HepG2 (cell line): ENCODE data around the gene CST11. TPM values are rescaled to one million over a fixed set of nuclear protein-coding genes. Genes with fewer than 3 reads are reported as not detected.

Source experiments
- ELF4 ChIP-seq: sonication (generic); formaldehyde crosslinking; IDR thresholded peaks from 2 replicates; pipeline ENCODE4 v1.5.0; 2020; ENCODE audit warnings: missing genetic modification reagents, mild to moderate bottlenecking, moderate library complexity, borderline replicate concordance
- JDP2 ChIP-seq: sonication (generic); formaldehyde crosslinking; IDR thresholded peaks from 2 replicates; pipeline ENCODE4 v1.8.1; 2022; ENCODE audit warnings: missing genetic modification reagents, borderline replicate concordance
- JUN ChIP-seq: sonication (generic); formaldehyde crosslinking; IDR thresholded peaks from 2 replicates; pipeline ENCODE4 v1.4.0; 2020; ENCODE audit warnings: mild to moderate bottlenecking, missing genetic modification reagents
- KDM5A ChIP-seq: fragments of 200-600 bp; sonication (generic); IDR thresholded peaks from 2 replicates; pipeline ENCODE4 v1.7.0; 2018; ENCODE audit warnings: antibody characterized with exemption, mild to moderate bottlenecking, low read length, borderline replicate concordance
- MATR3 ChIP-seq: sonication (generic); formaldehyde crosslinking; IDR thresholded peaks from 2 replicates; pipeline ENCODE4 v1.4.0; 2020; ENCODE audit warnings: missing genetic modification reagents
- MED13 ChIP-seq: sonication (generic); formaldehyde crosslinking; IDR thresholded peaks from 2 replicates; pipeline ENCODE4 v1.5.0; 2020; ENCODE audit warnings: missing genetic modification reagents
- MXI1 ChIP-seq: IDR thresholded peaks from 3 replicates; pipeline ENCODE4 v1.6.1; 2012; ENCODE audit warnings: low read depth, low read length, inconsistent platforms, borderline replicate concordance
- MYC ChIP-seq: sonication (generic); formaldehyde crosslinking; IDR thresholded peaks from 2 replicates; pipeline ENCODE4 v1.9.0; 2021; ENCODE audit warnings: missing genetic modification reagents, borderline replicate concordance
- NFATC3 ChIP-seq: sonication (generic); formaldehyde crosslinking; IDR thresholded peaks from 2 replicates; pipeline ENCODE4 v1.5.1; 2020; ENCODE audit warnings: mild to moderate bottlenecking, missing genetic modification reagents
- SIN3B ChIP-seq: fragments of 150-350 bp; IDR thresholded peaks from 2 replicates; pipeline ENCODE4 v1.6.1; 2014; ENCODE audit warnings: low read length
- SMAD3 ChIP-seq: sonication (generic); formaldehyde crosslinking; IDR thresholded peaks from 2 replicates; pipeline ENCODE4 v1.4.0; 2020; ENCODE audit warnings: missing genetic modification reagents
- SNRNP70 ChIP-seq: fragments of 200-400 bp; formaldehyde crosslinking; IDR thresholded peaks from 2 replicates; pipeline ENCODE4 v1.6.1; 2017; ENCODE audit warnings: mild to moderate bottlenecking, low read depth, low read length, moderate library complexity
- SP1 ChIP-seq, 2 experiments: fragments of 450-650 bp in 1 of 2; sonication (generic) in 1 of 2; formaldehyde crosslinking in 1 of 2; IDR thresholded peaks; 2 replicates each; pipeline versions ENCODE4 v1.4.0 to v1.6.1; 2016 to 2020; ENCODE audit warnings: missing genetic modification reagents in 1 of 2
- ZFP37 ChIP-seq: sonication (generic); formaldehyde crosslinking; IDR thresholded peaks from 2 replicates; pipeline ENCODE4 v1.4.0; 2020; ENCODE audit warnings: missing genetic modification reagents, borderline replicate concordance
- ZNF143 ChIP-seq: sonication (generic); formaldehyde crosslinking; IDR thresholded peaks from 2 replicates; pipeline ENCODE4 v1.4.0; 2020; ENCODE audit warnings: missing genetic modification reagents
- ZNF20 ChIP-seq: sonication (generic); formaldehyde crosslinking; IDR thresholded peaks from 2 replicates; pipeline ENCODE4 v1.4.0; 2020; ENCODE audit warnings: mild to moderate bottlenecking, moderate library complexity, missing genetic modification reagents
- ZNF572 ChIP-seq: sonication (generic); formaldehyde crosslinking; IDR thresholded peaks from 2 replicates; pipeline ENCODE4 v1.5.1; 2020; ENCODE audit warnings: mild to moderate bottlenecking, missing genetic modification reagents
- ZNF839 ChIP-seq: sonication (generic); formaldehyde crosslinking; IDR thresholded peaks from 2 replicates; pipeline ENCODE4 v1.4.0; 2020; ENCODE audit warnings: missing genetic modification reagents, mild to moderate bottlenecking, borderline replicate concordance
- polyA plus RNA-seq, 8 experiments: library from polyadenylated mRNA; depleted of rRNA in 3 of 8; stranded (reverse) in 7 of 8; unstranded in 1 of 8; fragments of >200 nt; fragmentation: Illumina TruSeq in 4 of 8; extraction: Trizol in 4 of 8; gene quantifications; 2 replicates each; pipeline versions ENCODE4 v1.2.1 to v1.2.3, GENCODE V29; 2011 to 2016; ENCODE audit warnings: low read depth in 4 of 8, missing spikeins in 1 of 8, mixed read lengths in 1 of 8; ENCODE audit not compliant: insufficient read depth in 1 of 8
- total RNA-seq, 5 experiments: library from RNA; depleted of rRNA; stranded (reverse); fragments of >200 nt; fragmentation: Illumina TruSeq; extraction: Trizol; gene quantifications; 2 replicates each; pipeline ENCODE4 v1.2.3, GENCODE V29; 2016; ENCODE audit warnings: low read depth in 1 of 5
- TF ChIP-seq, protein P1 (sequence below): sonication (generic); formaldehyde crosslinking; IDR thresholded peaks from 2 replicates; pipeline ENCODE4 v1.5.0; 2020; ENCODE audit warnings: mild to moderate bottlenecking, missing genetic modification reagents
- TF ChIP-seq, protein P2 (sequence below): sonication (generic); formaldehyde crosslinking; IDR thresholded peaks from 2 replicates; pipeline ENCODE4 v1.4.0; 2020; ENCODE audit warnings: missing genetic modification reagents
- TF ChIP-seq, protein P3 (sequence below): IDR thresholded peaks from 2 replicates; pipeline ENCODE4 v1.6.1; 2012; ENCODE audit warnings: low read depth, low read length, improper control_type of control experiment
- TF ChIP-seq, protein P4 (sequence below): sonication (generic); formaldehyde crosslinking; IDR thresholded peaks from 2 replicates; pipeline ENCODE4 v1.8.1; 2022; ENCODE audit warnings: mild to moderate bottlenecking, missing genetic modification reagents

Gene CST11
- total and polyA plus RNA-seq, 2 of the 13 experiments (the other 11 are each of a cell fraction or from before 2014, with no cell fraction given): not detected

DNA sequence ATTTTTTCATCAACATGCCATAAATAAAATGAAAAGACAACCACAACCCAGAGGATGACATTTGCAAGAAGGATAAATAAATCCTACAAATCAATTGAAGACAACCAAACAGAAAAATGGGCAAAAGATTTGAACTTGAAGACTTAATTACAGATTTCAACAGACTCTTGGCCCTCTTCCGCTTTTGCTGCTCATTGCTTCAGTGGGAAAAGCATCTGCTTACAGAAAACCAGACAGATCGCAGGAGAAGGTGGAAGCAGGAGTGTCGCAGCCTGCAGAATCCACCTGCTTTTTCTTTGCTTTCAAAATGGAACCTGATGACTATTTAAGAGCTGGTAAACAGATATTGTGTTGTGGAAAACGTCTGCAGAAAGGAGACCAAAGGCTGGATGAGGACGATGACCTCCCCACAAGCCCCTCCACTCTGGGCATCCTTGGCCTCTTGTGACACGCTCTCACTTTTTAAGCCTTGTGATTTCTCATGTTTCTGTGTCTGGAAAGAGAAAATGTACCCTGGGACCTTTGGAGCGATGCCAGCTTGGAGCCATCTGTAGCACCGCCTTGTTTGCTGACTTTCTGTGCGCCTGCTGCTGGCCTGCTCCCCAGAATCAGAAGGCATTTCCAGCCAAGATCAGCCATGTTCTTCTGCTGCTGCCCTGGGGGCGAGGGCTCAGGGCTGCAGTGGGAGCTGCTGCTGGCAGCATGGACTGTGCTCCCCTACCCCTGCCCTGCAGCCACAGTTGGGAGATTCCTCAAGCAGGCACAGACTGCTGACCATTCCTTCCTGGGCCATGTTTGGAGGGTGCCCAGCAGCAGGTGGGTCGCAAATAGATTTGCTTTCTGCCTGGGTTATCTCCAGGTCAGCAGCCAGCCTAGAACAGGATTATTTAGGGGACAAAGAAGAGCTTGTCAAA lies 16.8 kb downstream of the CST11 start (continued):
- TF ChIP-seq, protein P1, sequence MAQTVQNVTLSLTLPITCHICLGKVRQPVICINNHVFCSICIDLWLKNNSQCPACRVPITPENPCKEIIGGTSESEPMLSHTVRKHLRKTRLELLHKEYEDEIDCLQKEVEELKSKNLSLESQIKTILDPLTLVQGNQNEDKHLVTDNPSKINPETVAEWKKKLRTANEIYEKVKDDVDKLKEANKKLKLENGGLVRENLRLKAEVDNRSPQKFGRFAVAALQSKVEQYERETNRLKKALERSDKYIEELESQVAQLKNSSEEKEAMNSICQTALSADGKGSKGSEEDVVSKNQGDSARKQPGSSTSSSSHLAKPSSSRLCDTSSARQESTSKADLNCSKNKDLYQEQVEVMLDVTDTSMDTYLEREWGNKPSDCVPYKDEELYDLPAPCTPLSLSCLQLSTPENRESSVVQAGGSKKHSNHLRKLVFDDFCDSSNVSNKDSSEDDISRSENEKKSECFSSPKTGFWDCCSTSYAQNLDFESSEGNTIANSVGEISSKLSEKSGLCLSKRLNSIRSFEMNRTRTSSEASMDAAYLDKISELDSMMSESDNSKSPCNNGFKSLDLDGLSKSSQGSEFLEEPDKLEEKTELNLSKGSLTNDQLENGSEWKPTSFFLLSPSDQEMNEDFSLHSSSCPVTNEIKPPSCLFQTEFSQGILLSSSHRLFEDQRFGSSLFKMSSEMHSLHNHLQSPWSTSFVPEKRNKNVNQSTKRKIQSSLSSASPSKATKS (CRISPR knock-in tag): 0 out of 2 replicates have a peak, but pooled peaks have one; percentile 76
- TF ChIP-seq ZFP37 (CRISPR knock-in tag) (0 out of 2 replicates have a peak, but pooled peaks have one; percentile 38), MATR3 (CRISPR knock-in tag) (no peak), NFATC3 (CRISPR knock-in tag) (no peak), JDP2 (CRISPR knock-in tag) (no peak), MXI1 (no peak; the same call in 2 of the 3 replicates), SIN3B (no peak), MYC (peak; percentile 43; the same call in 1 of the 2 replicates), ZNF572 (CRISPR knock-in tag) (peak; percentile 37; the same call in 1 of the 2 replicates), ZNF839 (CRISPR knock-in tag) (peak; percentile 68; the same call in 1 of the 2 replicates), ELF4 (CRISPR knock-in tag) (no peak), SP1 (IDR thresholded peaks at IDR 0.05) (no peak), SP1 (CRISPR knock-in tag; IDR thresholded peaks at IDR 0.05) (peak; percentile 28; the same call in 1 of the 2 replicates), ZNF20 (no peak), JUN (CRISPR knock-in tag) (no peak), KDM5A (no peak), MED13 (0 out of 2 replicates have a peak, but pooled peaks have one; percentile 44), SMAD3 (CRISPR knock-in tag) (no peak), SNRNP70 (no peak), ZNF143 (CRISPR knock-in tag) (peak; percentile 60; the same call in 1 of the 2 replicates)
- TF ChIP-seq, protein P2, sequence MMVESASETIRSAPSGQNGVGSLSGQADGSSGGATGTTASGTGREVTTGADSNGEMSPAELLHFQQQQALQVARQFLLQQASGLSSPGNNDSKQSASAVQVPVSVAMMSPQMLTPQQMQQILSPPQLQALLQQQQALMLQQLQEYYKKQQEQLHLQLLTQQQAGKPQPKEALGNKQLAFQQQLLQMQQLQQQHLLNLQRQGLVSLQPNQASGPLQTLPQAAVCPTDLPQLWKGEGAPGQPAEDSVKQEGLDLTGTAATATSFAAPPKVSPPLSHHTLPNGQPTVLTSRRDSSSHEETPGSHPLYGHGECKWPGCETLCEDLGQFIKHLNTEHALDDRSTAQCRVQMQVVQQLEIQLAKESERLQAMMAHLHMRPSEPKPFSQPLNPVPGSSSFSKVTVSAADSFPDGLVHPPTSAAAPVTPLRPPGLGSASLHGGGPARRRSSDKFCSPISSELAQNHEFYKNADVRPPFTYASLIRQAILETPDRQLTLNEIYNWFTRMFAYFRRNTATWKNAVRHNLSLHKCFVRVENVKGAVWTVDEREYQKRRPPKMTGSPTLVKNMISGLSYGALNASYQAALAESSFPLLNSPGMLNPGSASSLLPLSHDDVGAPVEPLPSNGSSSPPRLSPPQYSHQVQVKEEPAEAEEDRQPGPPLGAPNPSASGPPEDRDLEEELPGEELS (CRISPR knock-in tag): peak; percentile 60
- TF ChIP-seq, protein P3, sequence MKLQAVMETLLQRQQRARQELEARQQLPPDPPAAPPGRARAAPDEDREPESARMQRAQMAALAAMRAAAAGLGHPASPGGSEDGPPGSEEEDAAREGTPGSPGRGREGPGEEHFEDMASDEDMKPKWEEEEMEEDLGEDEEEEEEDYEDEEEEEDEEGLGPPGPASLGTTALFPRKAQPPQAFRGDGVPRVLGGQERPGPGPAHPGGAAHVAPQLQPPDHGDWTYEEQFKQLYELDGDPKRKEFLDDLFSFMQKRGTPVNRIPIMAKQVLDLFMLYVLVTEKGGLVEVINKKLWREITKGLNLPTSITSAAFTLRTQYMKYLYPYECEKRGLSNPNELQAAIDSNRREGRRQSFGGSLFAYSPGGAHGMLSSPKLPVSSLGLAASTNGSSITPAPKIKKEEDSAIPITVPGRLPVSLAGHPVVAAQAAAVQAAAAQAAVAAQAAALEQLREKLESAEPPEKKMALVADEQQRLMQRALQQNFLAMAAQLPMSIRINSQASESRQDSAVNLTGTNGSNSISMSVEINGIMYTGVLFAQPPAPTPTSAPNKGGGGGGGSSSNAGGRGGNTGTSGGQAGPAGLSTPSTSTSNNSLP: 0 out of 2 replicates have a peak, but pooled peaks have one; percentile 26
- TF ChIP-seq, protein P4, sequence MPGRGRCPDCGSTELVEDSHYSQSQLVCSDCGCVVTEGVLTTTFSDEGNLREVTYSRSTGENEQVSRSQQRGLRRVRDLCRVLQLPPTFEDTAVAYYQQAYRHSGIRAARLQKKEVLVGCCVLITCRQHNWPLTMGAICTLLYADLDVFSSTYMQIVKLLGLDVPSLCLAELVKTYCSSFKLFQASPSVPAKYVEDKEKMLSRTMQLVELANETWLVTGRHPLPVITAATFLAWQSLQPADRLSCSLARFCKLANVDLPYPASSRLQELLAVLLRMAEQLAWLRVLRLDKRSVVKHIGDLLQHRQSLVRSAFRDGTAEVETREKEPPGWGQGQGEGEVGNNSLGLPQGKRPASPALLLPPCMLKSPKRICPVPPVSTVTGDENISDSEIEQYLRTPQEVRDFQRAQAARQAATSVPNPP (CRISPR knock-in tag): no peak
